ENCODE results near the gene CDK6.

CDK6 gene

GRCh38 chr7:92647652-92648051 lies 188.7 kb downstream of the CDK6 start:
- DNase-seq (ENCODE audit: extremely low spot score) = no peak
- ChIA-PET POLR2A (no interaction called here), CTCF (no interaction called here)
- TF ChIP-seq FOXK2 (IDR thresholded peaks at IDR 0.05) (no peak), FOXA1 (IDR thresholded peaks at IDR 0.05) (no peak), SUZ12 (IDR thresholded peaks at IDR 0.05) (no peak), PKNOX1 (IDR thresholded peaks at IDR 0.05) (no peak), FOXM1 (IDR thresholded peaks at IDR 0.05; ENCODE audit: borderline replicate concordance) (no peak), CTBP1 (IDR thresholded peaks at IDR 0.05; ENCODE audit: borderline replicate concordance) (no peak), HDGF (IDR thresholded peaks at IDR 0.05; ENCODE audit: borderline replicate concordance) (no peak), ARNT (IDR thresholded peaks at IDR 0.05) (no peak), TARDBP (IDR thresholded peaks at IDR 0.05) (no peak), NFRKB (IDR thresholded peaks at IDR 0.05) (no peak), L3MBTL2 (conservative IDR thresholded peaks at IDR 0.05) (no peak)

GRCh38 chr7:92647011-92647625 lies 189.3 kb downstream of the CDK6 start:
- POLR2A ChIA-PET = no interaction called here
- TF ChIP-seq FOXA1 (IDR thresholded peaks at IDR 0.05) (no peak), ARNT (IDR thresholded peaks at IDR 0.05) (no peak), ZNF384 (IDR thresholded peaks at IDR 0.05) (no peak), SUZ12 (IDR thresholded peaks at IDR 0.05) (no peak), BHLHE40 (IDR thresholded peaks at IDR 0.05; ENCODE audit: borderline replicate concordance) (no peak), FOXM1 (IDR thresholded peaks at IDR 0.05; ENCODE audit: borderline replicate concordance) (no peak), TARDBP (IDR thresholded peaks at IDR 0.05) (no peak), ELF4 (IDR thresholded peaks at IDR 0.05) (no peak), LEF1 (IDR thresholded peaks at IDR 0.05; ENCODE audit: borderline replicate concordance) (no peak), SP1 (IDR thresholded peaks at IDR 0.05) (no peak), FOXK2 (IDR thresholded peaks at IDR 0.05) (no peak), NFRKB (IDR thresholded peaks at IDR 0.05) (no peak), PKNOX1 (IDR thresholded peaks at IDR 0.05) (no peak), HDGF (IDR thresholded peaks at IDR 0.05; ENCODE audit: borderline replicate concordance) (no peak), CTBP1 (IDR thresholded peaks at IDR 0.05; ENCODE audit: borderline replicate concordance) (no peak), L3MBTL2 (conservative IDR thresholded peaks at IDR 0.05) (no peak)
- no peak for DNase-seq (ENCODE audit: extremely low spot score)
- CTCF ChIA-PET = no interaction called here

- ChIA-PET POLR2A (no interaction called here), CTCF (interaction anchor here (1.7 kb wide), 1 partner anchor 187 kb away, joined by 3 read pairs; no protein-coding TSS in a partner anchor)
- no peak for DNase-seq (ENCODE audit: extremely low spot score)
- TF ChIP-seq SUZ12 (IDR thresholded peaks at IDR 0.05) = no peak
- no peak for TF ChIP-seq ELF4 (IDR thresholded peaks at IDR 0.05)
- TF ChIP-seq L3MBTL2 (conservative IDR thresholded peaks at IDR 0.05) = no peak
- no peak for TF ChIP-seq FOXA1 (IDR thresholded peaks at IDR 0.05)
These were observed 191.0 kb downstream of the CDK6 start for GRCh38 chr7:92645114-92646061.

- POLR2A ChIA-PET = no interaction called here
- DNase-seq (ENCODE audit: extremely low spot score) = no peak
- TF ChIP-seq SUZ12 (IDR thresholded peaks at IDR 0.05) = no peak
- TF ChIP-seq FOXA1 (IDR thresholded peaks at IDR 0.05) = no peak
- TF ChIP-seq PKNOX1 (IDR thresholded peaks at IDR 0.05) = no peak
- no peak for TF ChIP-seq CTBP1 (IDR thresholded peaks at IDR 0.05; ENCODE audit: borderline replicate concordance)
- no peak for TF ChIP-seq FOXM1 (IDR thresholded peaks at IDR 0.05; ENCODE audit: borderline replicate concordance)
- no peak for TF ChIP-seq ARNT (IDR thresholded peaks at IDR 0.05)
- TF ChIP-seq L3MBTL2 (conservative IDR thresholded peaks at IDR 0.05) = no peak
- no peak for TF ChIP-seq FOXK2 (IDR thresholded peaks at IDR 0.05)
- TF ChIP-seq ELF4 (IDR thresholded peaks at IDR 0.05) = no peak
- no peak for TF ChIP-seq SP1 (IDR thresholded peaks at IDR 0.05)
- TF ChIP-seq NFRKB (IDR thresholded peaks at IDR 0.05) = no peak
- TF ChIP-seq BHLHE40 (IDR thresholded peaks at IDR 0.05; ENCODE audit: borderline replicate concordance) = no peak
- TF ChIP-seq ZNF384 (IDR thresholded peaks at IDR 0.05) = no peak
- no peak for TF ChIP-seq TARDBP (IDR thresholded peaks at IDR 0.05)
- TF ChIP-seq HDGF (IDR thresholded peaks at IDR 0.05; ENCODE audit: borderline replicate concordance) = no peak
- no peak for TF ChIP-seq LEF1 (IDR thresholded peaks at IDR 0.05; ENCODE audit: borderline replicate concordance)
- CTCF ChIA-PET = interaction anchor here (1.7 kb wide), 1 partner anchor 188 kb away, joined by 3 read pairs; no protein-coding TSS in a partner anchor
These were observed 191.8 kb downstream of the CDK6 start for GRCh38 chr7:92644406-92645113.

- no peak for TF ChIP-seq FOXK2 (IDR thresholded peaks at IDR 0.05)
- no peak for TF ChIP-seq TARDBP (IDR thresholded peaks at IDR 0.05)
- no peak for TF ChIP-seq FOXA1 (IDR thresholded peaks at IDR 0.05)
- no peak for TF ChIP-seq ZNF384 (IDR thresholded peaks at IDR 0.05)
- TF ChIP-seq SP1 (IDR thresholded peaks at IDR 0.05) = no peak
- no peak for TF ChIP-seq L3MBTL2 (conservative IDR thresholded peaks at IDR 0.05)
- TF ChIP-seq CTBP1 (IDR thresholded peaks at IDR 0.05; ENCODE audit: borderline replicate concordance) = no peak
- TF ChIP-seq BHLHE40 (IDR thresholded peaks at IDR 0.05; ENCODE audit: borderline replicate concordance) = no peak
- TF ChIP-seq ARNT (IDR thresholded peaks at IDR 0.05) = no peak
- no peak for TF ChIP-seq LEF1 (IDR thresholded peaks at IDR 0.05; ENCODE audit: borderline replicate concordance)
- no peak for TF ChIP-seq HDGF (IDR thresholded peaks at IDR 0.05; ENCODE audit: borderline replicate concordance)
- TF ChIP-seq PKNOX1 (IDR thresholded peaks at IDR 0.05) = no peak
- TF ChIP-seq ELF4 (IDR thresholded peaks at IDR 0.05) = no peak
- no peak for TF ChIP-seq SUZ12 (IDR thresholded peaks at IDR 0.05)
- no peak for TF ChIP-seq NFRKB (IDR thresholded peaks at IDR 0.05)
- no peak for TF ChIP-seq FOXM1 (IDR thresholded peaks at IDR 0.05; ENCODE audit: borderline replicate concordance)
- DNase-seq (ENCODE audit: extremely low spot score) = no peak
- ChIA-PET POLR2A (no interaction called here), CTCF (no interaction called here)
These were observed 192.6 kb downstream of the CDK6 start for GRCh38 chr7:92643821-92644220.
